Stimulated activated CD8-positive, alpha-beta memory T cell treated with anti-CD3 and anti-CD28 coated beads, Interleukin-15, amount 100 ng/mL, for 4 hours (primary cell): Measurements from ENCODE around the gene SAMD11.
"Not testable (repeated sequence)": the region's sequence is repeated elsewhere in the genome, so short reads cannot be mapped to it uniquely, and the experiment has no call there.

Experiments used
- DNase-seq, 2 donors: peaks; one replicate each; pipeline ENCODE4 v3.0.0-alpha.2; 2020; ENCODE audit warnings: low read depth in 2 of 2

Gene SAMD11, protein sequence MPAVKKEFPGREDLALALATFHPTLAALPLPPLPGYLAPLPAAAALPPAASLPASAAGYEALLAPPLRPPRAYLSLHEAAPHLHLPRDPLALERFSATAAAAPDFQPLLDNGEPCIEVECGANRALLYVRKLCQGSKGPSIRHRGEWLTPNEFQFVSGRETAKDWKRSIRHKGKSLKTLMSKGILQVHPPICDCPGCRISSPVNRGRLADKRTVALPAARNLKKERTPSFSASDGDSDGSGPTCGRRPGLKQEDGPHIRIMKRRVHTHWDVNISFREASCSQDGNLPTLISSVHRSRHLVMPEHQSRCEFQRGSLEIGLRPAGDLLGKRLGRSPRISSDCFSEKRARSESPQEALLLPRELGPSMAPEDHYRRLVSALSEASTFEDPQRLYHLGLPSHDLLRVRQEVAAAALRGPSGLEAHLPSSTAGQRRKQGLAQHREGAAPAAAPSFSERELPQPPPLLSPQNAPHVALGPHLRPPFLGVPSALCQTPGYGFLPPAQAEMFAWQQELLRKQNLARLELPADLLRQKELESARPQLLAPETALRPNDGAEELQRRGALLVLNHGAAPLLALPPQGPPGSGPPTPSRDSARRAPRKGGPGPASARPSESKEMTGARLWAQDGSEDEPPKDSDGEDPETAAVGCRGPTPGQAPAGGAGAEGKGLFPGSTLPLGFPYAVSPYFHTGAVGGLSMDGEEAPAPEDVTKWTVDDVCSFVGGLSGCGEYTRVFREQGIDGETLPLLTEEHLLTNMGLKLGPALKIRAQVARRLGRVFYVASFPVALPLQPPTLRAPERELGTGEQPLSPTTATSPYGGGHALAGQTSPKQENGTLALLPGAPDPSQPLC

DNA sequence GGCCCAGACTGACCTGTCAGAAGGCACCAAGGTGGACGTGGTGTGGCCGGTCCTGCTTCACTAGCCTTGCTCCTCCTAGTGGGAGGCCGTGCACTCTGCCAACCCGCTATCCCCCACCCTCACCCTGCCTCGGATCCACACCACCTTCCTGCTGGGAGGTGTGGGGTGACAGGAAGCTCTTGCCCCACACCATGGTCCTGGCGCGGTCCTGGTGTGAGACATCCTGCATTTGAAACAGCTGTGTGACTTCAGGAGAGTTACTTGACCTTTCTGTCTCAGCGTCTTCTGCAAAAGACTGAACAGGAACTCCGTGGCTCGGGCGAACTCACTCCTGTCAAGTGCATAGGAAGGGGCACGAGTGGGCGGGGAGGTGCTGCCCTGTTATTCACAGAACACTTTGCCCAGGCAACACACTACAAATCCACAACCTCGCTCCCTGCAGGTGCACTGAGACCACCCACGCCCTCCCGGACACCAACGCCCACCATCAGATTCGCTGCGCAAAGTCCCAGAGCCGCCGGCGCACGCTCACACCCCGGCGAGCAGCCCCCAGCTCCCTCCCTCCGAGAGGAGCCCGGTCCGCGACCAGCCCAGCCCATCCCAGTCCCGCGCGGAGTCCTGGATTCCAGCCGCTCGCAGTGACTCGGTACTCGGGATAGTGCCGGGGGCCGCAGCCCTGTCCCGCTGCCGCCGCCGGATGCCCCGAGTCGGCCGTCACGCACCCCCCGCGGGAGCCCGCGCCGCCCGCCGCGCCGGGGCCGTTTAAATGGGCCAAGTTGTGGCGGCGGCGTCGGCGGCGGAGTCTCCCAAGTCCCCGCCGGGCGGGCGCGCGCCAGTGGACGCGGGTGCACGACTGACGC is at the start of gene SAMD11:
Gene SAMD11 (plus strand): TSS at position 793 of the 860 bp plus-strand sequence. CDS start 509 bp downstream, outside the sequence.
- DNase-seq: peak; percentile 21 to 29

DNA sequence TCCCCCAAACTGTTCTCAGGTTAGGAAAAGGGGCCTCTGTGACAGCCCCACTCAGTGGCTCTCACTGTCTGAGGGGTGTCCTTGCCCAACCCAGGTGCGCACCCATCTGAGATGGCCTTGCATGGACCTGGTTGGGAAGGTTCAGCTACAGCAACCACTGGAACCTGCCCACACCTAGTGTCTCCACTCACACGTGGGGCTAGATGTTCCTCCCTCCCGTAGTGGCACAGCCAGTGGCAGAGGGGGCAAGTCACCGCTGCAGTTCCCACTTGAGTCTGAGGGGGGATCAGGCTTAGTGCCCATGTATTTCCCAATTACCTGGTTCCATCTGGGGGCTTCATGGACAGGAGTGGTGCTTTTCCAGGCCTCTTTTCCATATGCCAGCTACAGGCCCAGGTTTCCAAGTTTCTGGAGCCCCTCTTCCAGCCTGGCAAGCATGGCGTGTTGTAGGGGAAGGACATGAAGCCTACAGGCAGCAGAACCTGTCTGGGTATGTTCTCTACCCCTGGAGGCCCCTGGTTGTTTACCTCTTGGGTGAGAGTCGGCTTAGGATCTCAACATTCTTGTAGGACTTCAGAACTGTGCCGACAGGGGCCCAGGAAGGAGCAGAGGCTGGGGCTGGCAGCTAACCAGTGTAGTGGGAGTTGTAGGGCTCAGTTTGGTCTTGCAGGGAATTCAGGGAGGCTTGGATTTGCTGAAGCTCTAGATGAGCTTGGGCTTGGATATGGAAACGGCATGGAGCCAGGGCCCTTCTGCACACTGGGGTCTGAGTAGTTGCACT is 47.1 kb upstream of the SAMD11 start:
- DNase-seq: not testable (repeated sequence)

DNA sequence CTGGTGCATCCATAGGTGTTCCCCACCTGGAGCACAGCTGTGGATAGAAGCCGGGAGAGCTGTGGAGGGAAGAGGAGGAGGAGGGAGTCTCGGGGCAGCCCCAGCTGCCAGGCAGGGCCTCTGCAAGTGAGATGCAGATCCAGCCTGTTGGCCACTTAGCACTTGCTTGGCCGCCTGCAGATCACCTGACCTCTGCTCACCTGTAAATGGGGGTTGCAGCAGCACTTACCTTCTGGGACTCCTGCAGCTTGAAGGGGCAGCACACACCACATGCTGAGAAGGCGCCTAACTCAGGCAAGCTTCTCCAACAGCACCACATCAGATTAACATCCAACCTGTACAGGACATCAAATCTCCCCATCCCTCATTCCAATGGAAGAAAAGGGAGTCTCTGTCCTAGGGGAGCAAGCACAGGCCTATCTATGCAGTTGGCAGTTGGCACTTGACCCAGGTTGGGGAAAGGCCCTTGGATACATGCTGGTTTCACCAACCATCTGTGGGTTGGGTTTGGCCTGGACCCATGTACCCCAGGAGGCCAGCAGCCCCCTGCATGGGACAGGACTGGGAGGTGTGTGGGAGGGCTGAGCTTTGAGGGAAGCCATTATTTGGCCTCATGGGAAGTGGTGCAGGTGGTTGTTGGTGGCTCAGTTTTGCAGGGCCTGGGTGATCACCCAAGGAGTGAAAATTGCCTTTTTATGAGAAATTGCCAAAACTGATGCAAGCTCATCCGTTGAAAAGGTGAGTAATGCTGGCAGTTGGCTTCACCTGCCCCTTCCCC is 46.3 kb upstream of the SAMD11 start:
- not testable (repeated sequence) for DNase-seq

DNA sequence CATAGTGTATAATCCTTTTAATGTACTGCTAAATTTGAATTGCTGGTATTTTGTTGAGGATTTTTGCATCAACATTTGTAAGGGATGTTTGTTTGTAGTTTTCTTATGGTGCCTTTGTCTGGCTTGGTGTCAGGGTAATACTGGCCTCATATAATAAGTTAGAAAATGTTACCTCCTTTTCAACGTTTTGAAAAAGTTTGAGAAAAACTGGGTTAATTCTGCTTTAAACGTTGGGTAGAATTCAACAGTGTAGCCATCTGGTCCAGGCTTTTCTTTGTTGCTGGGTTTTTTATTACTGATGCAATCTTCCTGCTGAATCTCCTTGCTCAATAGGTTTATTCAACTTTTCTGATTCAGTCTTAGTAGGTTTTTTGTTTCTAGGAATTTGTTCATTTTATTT is 43.2 kb upstream of the SAMD11 start:
- not testable (repeated sequence) for DNase-seq

DNA sequence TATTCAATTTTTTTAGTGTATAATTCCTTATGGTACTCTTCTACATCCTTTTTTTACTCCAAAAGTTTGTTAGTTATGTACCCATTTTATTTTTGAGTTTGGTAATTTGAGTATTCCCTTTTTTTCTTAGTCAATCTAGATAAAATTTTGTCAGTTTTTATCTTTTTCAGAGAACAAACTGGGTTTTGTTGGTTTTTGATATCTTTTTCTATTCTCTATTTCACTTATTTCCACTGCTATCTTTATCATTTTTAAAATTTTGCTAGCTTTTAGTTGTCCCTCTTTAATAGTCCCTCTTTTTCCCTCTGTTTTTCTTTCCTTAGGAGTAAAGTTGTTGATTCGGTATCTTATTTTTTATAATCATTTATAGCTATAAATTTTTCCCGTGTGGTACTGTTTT is 42.8 kb upstream of the SAMD11 start:
- not testable (repeated sequence) for DNase-seq

DNA sequence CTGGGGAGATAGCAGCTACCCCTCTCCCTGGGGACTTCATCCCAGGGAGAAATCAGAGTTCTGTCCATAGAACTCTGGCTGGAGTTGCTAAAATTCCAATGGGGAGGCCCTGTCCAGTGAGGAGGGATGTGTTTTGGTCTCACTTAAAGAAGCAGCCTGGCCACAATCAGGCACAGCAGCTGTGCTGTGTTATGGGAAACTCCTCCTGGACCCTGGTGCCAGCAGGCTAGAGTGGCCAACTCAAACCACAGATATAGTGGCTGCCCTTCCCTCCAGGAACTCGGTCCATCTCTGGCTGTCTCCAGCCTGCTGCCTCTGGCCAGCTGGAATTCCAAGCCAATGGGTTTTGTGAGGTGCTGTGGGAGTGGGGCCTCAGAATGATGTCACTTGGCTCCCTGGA is 37.4 kb upstream of the SAMD11 start:
- DNase-seq: no peak

DNA sequence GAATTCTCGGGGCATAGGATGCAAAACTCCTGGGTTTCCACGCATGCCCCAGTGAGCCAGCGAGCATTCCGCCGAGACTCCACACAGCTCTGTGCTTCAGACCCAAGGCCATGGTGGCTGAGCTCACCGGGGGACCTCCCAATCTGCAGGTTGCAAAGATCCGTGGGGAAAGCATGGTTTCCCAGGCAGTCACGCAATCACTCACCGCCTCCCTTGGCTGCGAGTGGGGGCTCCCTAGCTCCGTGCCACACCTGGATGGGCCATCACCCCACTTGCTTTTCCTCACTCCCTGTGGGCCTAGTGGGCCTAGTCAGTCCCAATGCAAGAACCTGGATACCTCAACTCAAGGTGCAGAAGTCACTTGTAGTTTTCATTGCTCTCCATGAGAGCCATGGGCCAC is 37.0 kb upstream of the SAMD11 start:
- no peak for DNase-seq

DNA sequence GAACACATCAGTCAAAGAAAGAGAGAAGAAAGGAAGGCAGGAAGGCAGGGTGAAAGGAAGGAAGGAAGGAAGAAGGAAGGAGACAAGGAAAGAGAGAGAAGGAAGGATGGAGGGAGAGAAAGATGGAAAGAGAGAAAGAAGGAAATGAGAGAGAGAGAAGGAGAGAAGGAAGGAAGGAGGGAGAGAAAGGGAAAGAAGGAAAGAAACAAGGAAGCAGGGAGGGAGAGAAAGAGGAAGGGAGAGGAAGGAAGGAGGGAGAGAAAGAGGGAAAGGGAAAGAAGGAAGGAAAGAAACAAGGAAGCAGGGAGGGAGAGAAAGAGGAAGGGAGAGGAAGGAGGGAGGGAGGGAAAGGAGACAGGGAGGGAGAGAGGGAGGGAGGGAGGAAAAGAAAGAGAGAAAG is 35.4 kb upstream of the SAMD11 start:
- no peak for DNase-seq

DNA sequence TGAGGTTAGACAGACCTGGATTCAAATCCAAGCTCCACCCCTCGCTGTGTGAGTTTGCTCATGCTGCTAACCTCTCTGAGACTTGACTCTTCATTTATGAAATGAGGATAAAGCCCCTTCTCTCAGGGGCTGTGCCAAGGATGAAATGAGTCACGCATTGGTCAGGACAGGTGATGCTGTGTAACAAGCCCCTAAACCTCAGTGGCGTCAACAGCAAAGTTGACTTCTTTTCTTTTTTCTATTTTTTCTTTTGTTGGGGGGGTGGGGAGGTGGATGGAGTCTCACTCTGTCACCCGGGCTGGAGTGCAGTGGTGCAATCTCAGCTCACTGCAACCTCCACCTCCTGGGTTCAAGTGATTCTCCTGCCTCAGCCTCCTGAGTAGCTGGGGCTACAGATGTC is 33.9 kb upstream of the SAMD11 start:
- not testable (repeated sequence) for DNase-seq

DNA sequence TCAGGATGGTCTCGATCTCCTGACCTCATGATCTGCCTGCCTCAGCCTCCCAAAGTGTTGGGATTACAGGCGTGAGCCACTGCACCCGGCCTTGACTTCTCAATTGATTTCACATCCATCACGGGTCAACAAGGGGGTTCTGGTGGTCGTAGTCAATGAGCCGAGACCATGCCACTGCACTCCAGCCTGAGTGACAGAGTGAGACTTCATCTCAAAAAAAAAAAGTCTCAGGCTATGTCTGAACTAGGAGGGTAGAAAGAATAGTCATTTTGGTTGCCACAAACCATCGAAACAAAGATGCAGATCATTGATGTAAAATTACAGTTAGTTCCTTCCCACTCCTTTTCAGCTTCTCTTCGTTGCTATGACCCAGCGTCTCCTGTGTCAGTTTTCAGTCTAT is 33.5 kb upstream of the SAMD11 start:
- not testable (repeated sequence) for DNase-seq

DNA sequence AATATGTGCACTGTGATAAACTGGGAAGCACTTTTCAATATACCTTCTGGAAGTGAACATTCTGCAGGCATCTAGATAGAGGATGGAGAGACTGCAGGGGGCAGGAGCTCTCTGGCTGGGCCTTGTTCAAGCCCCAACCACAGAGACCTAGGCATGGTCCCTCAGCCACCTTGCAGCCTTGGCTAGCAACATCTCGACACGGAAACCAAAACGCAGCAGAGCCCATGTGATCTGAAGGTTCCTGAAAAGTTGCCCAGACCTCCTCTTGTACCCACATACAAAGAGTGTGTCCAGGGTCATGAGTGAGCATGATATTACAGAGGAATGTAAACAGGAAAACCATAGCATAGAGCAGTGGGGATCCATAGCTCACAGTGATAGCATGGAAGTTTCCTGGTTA is 33.1 kb upstream of the SAMD11 start:
- DNase-seq: no peak

DNA sequence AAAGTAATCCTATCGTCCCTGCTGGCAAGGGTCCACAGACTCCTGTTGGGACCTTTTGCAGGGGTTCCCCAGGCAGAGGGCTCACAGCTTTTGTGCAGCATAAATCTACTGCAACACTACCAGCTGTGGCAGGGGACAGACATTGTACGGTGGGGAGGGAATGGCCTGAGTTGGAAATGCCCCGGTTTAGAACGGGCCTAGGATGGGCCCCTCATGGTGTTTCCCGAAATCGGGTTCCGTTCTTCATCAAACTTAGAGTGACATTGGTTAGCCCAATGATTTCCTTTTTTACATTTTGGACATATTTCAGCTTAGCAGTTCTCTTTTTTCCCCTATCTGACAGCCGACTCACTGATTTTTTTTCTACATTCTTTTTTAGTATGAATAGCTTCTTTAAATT is 26.5 kb upstream of the SAMD11 start:
- no peak for DNase-seq

DNA sequence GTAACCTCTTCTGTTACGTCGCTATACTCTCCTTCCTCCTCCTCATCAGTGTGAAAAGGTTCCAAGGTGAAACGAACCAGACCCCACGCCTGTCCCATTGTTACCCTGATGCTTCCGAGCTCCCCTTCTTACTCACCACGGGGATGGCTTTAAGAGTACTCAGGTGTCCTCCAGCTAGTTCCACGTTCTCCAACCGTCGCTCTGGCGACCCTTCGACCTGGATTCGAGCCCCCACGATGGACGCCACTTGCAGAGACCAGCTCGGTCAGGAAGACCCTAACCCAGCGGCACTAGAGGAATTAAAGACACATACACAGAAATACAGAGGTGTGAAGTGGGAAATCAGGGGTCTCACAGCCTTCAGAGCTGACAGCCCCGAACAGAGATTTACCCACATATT is 25.8 kb upstream of the SAMD11 start:
- not testable (repeated sequence) for DNase-seq

DNA sequence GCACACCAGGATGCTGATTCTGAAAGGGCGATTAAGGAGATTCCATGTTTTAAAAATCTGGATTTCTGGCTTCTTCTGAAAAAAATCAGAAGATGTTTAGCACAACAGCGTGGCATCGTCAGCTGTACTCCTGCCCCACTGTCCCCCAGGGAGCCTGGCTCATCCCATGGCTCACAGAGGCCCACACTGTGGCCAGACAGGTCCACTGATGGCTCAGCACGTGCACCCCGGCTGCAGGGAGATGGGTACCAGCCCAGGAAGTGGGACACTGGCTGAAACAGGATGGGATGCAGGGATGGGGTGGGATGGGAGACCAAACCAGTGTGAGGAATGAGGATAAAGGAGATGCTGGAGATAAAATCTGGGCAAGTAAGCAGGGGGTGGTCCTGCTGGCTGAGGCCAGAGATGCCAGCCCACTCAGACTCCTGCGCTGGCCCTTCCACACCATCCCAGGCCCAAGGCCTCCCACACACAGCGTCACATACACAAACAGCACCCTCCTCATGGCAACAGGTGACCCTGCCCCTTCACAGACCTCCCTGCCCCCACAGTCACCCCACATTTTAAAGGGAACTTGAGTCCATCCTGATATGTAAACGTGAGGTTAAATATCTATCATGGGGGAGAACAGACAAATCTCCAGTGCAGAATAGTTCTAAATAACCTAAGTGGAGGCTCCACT is 23.9 kb upstream of the SAMD11 start:
- DNase-seq: no peak

DNA sequence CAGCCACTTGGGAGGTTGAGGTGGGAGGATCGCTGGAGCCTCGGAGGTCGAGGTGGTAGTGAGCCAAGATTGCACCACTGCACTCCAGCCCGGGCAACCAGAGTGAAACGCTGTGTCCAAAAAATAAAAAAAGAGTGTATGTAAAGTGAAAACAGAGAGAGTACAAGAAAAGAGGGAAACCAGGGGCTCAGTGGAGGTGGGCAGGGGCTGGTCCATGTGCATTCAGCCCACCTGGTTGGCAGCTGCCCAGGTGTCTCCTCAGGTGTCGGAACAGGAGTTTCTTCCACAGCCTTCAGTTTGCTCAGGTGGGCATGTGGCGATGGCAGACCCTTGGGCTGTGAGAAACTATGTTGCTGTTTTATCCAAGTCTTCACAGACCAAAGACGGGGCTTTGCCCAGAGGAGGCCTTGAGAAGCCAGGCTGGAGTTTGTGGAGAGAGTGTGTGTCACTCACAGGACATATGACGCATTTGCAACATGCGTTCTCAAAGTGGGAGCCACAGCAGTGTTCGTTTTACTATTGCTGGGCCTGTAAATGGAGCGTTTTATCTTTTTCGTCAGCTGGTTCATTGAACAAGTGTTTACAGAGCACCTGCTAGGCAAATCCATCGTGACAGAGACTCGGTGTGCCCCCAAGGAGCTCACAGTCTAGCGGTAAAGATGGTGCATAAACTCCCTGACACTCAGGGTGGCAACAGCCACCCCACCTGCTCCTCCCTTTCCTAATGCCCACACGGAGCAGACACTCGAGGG is 22.4 kb upstream of the SAMD11 start:
- no peak for DNase-seq

DNA sequence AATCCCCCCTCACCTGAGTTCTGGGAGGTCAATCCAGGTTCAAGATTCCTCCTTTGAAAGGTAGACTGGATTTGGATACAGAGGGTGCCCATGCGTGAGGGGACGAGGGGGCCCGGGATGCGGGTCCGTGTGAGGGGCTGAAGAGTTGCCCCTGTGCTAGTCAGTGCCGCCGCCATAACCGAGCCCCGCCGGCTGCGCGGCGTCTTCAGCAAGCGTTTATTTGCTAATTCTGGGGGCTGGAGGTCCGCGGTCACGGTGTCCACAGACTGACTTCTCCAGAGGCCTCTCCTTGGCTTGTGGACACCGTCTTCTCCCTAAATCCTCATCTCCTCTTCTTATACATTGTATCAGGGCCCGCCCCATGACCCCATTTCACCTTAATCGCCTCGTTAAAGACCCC is 20.9 kb upstream of the SAMD11 start:
- no peak for DNase-seq

DNA sequence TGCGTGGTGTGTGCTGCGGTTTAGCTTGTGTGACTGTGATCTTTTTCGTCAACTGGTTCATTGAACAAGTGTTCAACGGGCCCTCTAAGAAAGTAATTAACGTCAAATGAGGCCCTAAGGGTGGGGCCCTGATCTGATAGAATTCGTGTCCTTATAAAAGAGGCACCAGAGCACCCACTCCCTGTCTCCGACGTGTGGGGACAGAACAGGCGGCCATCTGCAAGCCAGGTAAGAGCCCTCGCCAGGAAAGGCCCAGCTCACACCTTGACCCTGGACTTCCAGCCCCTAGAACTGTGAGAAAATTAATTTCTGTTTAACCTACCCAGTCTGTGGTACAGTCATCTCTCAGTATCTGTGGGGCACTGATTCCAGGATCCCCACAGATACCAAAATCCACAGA is 20.4 kb upstream of the SAMD11 start:
- DNase-seq: no peak

DNA sequence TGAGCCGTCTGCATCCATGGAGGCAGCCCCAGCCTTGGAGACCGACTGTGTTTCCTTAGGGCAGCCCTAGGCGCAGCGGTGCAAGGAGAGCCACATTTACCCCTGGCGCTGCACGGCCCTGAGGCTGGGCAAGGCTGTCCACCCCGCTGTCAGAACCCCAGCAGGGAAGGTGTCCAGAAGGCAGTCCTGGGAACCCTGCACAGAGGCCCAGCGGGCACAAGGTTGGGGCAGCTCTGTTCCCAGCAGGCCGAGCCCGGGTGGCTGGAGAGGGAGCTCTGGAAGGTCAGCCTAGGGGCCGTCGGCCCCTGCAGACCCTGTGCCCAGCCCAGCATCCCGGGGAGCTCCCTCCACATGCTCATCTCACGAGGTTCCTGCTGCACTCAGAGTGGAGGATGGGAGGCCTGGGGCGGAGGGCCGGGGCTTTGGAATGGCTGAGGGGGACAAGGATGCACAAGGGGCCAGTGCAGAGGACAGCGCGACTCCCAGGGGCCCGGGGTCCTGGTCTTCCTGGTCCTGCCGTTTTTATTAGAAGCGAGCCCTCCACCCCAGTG is 19.9 kb upstream of the SAMD11 start:
- no peak for DNase-seq
